Prostate gland (tissue), 2 donors: ENCODE data around the gene SLC25A12.

ENCODE experiments used
- POLR2A ChIP-seq: fragments of 450-650 bp; IDR thresholded peaks from one replicate; pipeline ENCODE4 v1.6.1; 2016; ENCODE audit warnings: antibody characterized with exemption, mild to moderate bottlenecking
- TF ChIP-seq, protein P1 (sequence below), 4 experiments: fragments of 200-600 bp in 2 of 4; fragments of 450-650 bp in 2 of 4; sonication (generic) in 2 of 4; IDR thresholded peaks; 1 replicate in 3 of 4; 2 replicates in 1 of 4; pipeline ENCODE4 v1.5.1; 2016 to 2019; ENCODE audit warnings: antibody characterized with exemption in 4 of 4, mild to moderate bottlenecking in 2 of 4, moderate library complexity in 2 of 4

DNA sequence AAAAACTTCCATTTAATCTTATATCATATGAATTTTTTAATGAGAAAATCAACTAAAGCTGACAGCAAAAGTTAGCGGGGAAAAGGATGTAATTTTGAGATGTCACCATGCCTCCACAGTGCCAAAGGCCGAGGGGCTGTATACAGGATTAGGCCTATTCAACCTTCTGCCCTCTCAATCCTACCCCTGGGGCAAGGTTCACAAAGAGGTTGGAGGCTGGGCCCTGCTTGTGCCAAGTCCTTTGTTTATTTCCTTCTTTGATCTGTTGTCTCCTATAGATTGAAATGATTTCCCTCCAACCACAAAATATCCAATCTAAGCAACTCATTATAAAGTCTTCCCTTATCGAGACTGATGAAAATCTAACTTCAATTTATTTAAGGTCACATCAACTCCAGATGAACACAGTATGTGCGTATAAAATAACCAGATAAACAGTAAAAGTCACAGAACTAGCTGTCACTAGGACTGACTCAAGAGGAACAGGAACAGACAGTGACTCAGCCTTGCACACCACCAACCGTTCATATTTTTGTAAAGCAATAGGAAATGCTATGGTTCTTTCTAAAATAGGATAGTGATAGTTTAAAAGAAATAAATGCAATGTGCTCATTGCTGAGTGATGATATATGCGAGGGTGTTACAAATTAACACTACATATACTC lies 95.8 kb downstream of the SLC25A12 start:
- TF ChIP-seq, protein P1, sequence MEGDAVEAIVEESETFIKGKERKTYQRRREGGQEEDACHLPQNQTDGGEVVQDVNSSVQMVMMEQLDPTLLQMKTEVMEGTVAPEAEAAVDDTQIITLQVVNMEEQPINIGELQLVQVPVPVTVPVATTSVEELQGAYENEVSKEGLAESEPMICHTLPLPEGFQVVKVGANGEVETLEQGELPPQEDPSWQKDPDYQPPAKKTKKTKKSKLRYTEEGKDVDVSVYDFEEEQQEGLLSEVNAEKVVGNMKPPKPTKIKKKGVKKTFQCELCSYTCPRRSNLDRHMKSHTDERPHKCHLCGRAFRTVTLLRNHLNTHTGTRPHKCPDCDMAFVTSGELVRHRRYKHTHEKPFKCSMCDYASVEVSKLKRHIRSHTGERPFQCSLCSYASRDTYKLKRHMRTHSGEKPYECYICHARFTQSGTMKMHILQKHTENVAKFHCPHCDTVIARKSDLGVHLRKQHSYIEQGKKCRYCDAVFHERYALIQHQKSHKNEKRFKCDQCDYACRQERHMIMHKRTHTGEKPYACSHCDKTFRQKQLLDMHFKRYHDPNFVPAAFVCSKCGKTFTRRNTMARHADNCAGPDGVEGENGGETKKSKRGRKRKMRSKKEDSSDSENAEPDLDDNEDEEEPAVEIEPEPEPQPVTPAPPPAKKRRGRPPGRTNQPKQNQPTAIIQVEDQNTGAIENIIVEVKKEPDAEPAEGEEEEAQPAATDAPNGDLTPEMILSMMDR (IDR thresholded peaks at IDR 0.05), result no peak
- TF ChIP-seq POLR2A, result no peak
